Colonic mucosa (tissue), 4 donors: ENCODE measurements around the gene SLC24A3. TPM values are rescaled to one million over a fixed set of nuclear protein-coding genes. Genes with fewer than 3 reads are reported as not detected.

Experiments
- DNase-seq: peaks from one replicate; pipeline ENCODE4 v3.0.0-alpha.2; 2020
- H3K27ac ChIP-seq: fragments of 200-600 bp; one replicate; pipeline ENCODE4 v1.8.0; 2021
- H3K27me3 ChIP-seq: fragments of 200-600 bp; one replicate; pipeline ENCODE4 v1.8.0; 2021
- H3K36me3 ChIP-seq: fragments of 200-600 bp; one replicate; pipeline ENCODE4 v1.8.0; 2021
- H3K4me1 ChIP-seq: fragments of 200-600 bp; one replicate; pipeline ENCODE4 v1.8.0; 2021; ENCODE audit warnings: mild to moderate bottlenecking
- H3K4me3 ChIP-seq: fragments of 200-600 bp; one replicate; pipeline ENCODE4 v1.8.0; 2021
- H3K9ac ChIP-seq, 2 donors: one replicate each; pipeline ENCODE4 v1.7.0; 2013; ENCODE audit warnings: control low read depth in 2 of 2, low read depth in 2 of 2, low read length in 2 of 2
- H3K9me3 ChIP-seq: fragments of 200-600 bp; one replicate; pipeline ENCODE4 v1.8.0; 2021
- CTCF ChIP-seq: fragments of 200-600 bp; IDR thresholded peaks from one replicate; pipeline ENCODE4 v1.8.0; 2022; ENCODE audit warnings: antibody characterized with exemption, mild to moderate bottlenecking
- intact Hi-C: fragments of 100-400 bp; cut with DNase I; formaldehyde crosslinking; loops from one replicate; pipeline ENCODE4 v1.14.1; 2022
- total RNA-seq, 2 donors: library from RNA; stranded (reverse); fragmentation: NEBNext Ultra II Directional in 1 of 2; extraction: Animal tissue kit (Norgen Biotek cat#: 25700) in 1 of 2; gene quantifications; one replicate each; pipeline ENCODE4 v1.2.1, GENCODE V29; 2021
- donor health status: healthy.
- donor health status: DM: no; HTN: no; CAD: no.
- donor health status: DM: no; HTN: no; CAD: no.

Gene SLC24A3
- total RNA-seq, 2 donors from 2014 or later, result 3.6 to 6.6 TPM

- intact Hi-C loops, result no loop called here
- H3K4me1 ChIP-seq, result no peaks in the 10 kb centered on the region
- no peak for DNase-seq
- H3K9me3 ChIP-seq, result no peaks in the 10 kb centered on the region
- no peaks in the 10 kb centered on the region for H3K36me3 ChIP-seq
- no peak overlapping the region for H3K27ac ChIP-seq
- no peak for TF ChIP-seq CTCF
- no peak overlapping the region for H3K4me3 ChIP-seq
- no peaks in the 10 kb centered on the region for H3K27me3 ChIP-seq
- no peak overlapping the region for H3K9ac ChIP-seq
Observed at GRCh38 chr20:19370076-19371075, 157.9 kb downstream of the SLC24A3 start.

GRCh38 chr20:19371112-19371511 lies 158.7 kb downstream of the SLC24A3 start:
- Histone ChIP-seq H3K4me1 (no peaks in the 10 kb centered on the region), H3K27ac (no peak overlapping the region), H3K4me3 (no peak overlapping the region), H3K9me3 (no peaks in the 10 kb centered on the region), H3K9ac (no peak overlapping the region), H3K36me3 (no peaks in the 10 kb centered on the region), H3K27me3 (no peaks in the 10 kb centered on the region)
- no peak for DNase-seq
- intact Hi-C loops, result no loop called here
- TF ChIP-seq CTCF, result no peak

- Histone ChIP-seq H3K4me1 (no peaks in the 10 kb centered on the region), H3K27ac (no peak overlapping the region), H3K9ac (no peak overlapping the region), H3K27me3 (no peaks in the 10 kb centered on the region), H3K9me3 (no peaks in the 10 kb centered on the region), H3K36me3 (no peaks in the 10 kb centered on the region), H3K4me3 (no peak overlapping the region)
- no peak for TF ChIP-seq CTCF
- intact Hi-C loops, result no loop called here
- DNase-seq, result no peak
Observed at GRCh38 chr20:19374216-19374615, 161.8 kb downstream of the SLC24A3 start.

GRCh38 chr20:19375395-19375794 lies 163.0 kb downstream of the SLC24A3 start:
- H3K9ac ChIP-seq, result no peak overlapping the region
- intact Hi-C loops, result no loop called here
- no peak overlapping the region for H3K4me3 ChIP-seq
- TF ChIP-seq CTCF, result no peak
- H3K9me3 ChIP-seq, result no peaks in the 10 kb centered on the region
- H3K27me3 ChIP-seq, result no peaks in the 10 kb centered on the region
- H3K4me1 ChIP-seq, result no peaks in the 10 kb centered on the region
- H3K27ac ChIP-seq, result no peak overlapping the region
- no peak for DNase-seq
- H3K36me3 ChIP-seq, result no peaks in the 10 kb centered on the region

- H3K4me3 ChIP-seq, result no peak overlapping the region
- H3K27ac ChIP-seq, result no peak overlapping the region
- H3K9me3 ChIP-seq, result no peaks in the 10 kb centered on the region
- no peak for DNase-seq
- H3K36me3 ChIP-seq, result no peaks in the 10 kb centered on the region
- TF ChIP-seq CTCF, result no peak
- H3K27me3 ChIP-seq, result no peaks in the 10 kb centered on the region
- no peaks in the 10 kb centered on the region for H3K4me1 ChIP-seq
- intact Hi-C loops, result no loop called here
- no peak overlapping the region for H3K9ac ChIP-seq
Observed at GRCh38 chr20:19375801-19376200, 163.4 kb downstream of the SLC24A3 start.
